A172 (cell line): ENCODE measurements around the gene CCR2. TPM values are rescaled to one million over a fixed set of nuclear protein-coding genes. Genes with fewer than 3 reads are reported as not detected.
A peak's percentile ranks its signal among the peaks of the same experiment; 100 is the strongest.
"Not testable (repeated sequence)": the region's sequence is repeated elsewhere in the genome, so short reads cannot be mapped to it uniquely, and the experiment has no call there.

Experiments
- DNase-seq: peaks from one replicate; pipeline ENCODE4 v3.0.0-alpha.2; 2015; ENCODE audit warnings: low spot score
- total RNA-seq: library from RNA; depleted of rRNA; stranded (reverse); fragments of >200 nt; shearing (Covaris generic); gene quantifications from 2 replicates; pipeline ENCODE4 v1.2.3, GENCODE V29; 2014; rRNA removed

Gene CCR2
- not detected in 2 replicates for total RNA-seq

DNA sequence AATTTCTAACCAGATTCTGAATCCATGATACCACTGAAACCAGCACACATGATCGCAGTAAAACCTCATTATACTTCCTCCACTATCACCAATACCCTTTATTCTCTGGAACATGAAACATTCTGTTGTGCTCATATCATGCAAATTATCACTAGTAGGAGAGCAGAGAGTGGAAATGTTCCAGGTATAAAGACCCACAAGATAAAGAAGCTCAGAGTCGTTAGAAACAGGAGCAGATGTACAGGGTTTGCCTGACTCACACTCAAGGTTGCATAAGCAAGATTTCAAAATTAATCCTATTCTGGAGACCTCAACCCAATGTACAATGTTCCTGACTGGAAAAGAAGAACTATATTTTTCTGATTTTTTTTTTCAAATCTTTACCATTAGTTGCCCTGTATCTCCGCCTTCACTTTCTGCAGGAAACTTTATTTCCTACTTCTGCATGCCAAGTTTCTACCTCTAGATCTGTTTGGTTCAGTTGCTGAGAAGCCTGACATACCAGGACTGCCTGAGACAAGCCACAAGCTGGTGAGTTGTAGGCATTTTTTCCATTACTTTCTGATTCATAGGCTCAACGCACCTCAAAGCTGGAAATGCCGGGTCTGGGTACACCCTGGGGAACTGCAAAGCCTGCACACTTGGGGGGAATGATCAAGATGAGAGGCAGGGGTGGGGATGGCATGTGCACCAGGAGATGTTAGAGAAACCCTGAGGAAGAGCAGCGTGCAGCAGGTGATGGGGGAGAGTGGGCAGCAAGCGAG lies at the start of gene CCR2:
Gene CCR2, plus strand, starts transcription at position 465 of the 764 bp plus-strand sequence. CDS start 3,417 bp downstream, outside the sequence.
- DNase-seq = no peak

- no peak for DNase-seq
Measured at GRCh38 chr3:46304739-46305138, 49.2 kb upstream of the CCR2 start.

GRCh38 chr3:46312991-46313390 lies 40.9 kb upstream of the CCR2 start:
- no peak for DNase-seq

DNA sequence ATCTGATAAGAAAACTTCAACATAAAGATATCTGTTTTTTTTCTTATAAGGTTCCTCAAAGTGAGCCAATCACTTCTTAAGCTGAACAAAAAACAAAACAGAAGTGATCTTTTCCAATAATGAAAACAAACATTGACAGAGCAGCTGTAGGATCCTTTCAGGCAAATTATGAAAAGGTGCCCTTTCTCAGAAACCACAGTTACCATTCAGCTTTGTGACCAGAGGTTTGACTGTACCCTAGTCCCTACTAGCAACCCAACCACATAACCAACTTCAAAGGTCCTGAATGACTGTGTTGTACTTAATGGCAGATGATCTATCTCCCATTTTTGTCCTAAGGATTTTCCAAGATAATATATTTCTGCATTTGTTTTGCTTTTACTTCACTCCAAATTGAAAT lies 39.4 kb upstream of the CCR2 start:
- DNase-seq = no peak

DNA sequence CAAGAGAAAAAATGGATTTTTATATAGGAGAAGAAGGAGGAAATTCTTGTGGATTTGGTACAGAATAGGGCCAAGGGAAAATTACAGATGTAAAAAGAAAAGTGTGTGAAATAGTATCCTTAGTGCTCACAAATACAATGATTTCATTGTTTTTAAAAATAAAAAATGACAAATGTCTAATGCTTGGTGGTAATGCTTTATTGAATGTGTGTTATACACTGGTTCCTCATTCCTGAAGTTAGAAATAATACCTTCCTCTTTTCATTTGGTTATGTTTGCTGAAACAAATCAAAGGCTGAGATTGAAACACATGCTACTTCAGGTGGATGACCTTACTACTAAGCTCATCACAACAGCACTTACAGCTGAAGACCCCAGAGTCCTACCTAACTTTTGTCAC lies 37.7 kb upstream of the CCR2 start:
- DNase-seq = no peak

- DNase-seq = no peak
Measured at GRCh38 chr3:46318207-46318927, 35.5 kb upstream of the CCR2 start.

- DNase-seq = no peak
Measured at GRCh38 chr3:46321461-46322104, 32.3 kb upstream of the CCR2 start.

- DNase-seq = no peak
Measured at GRCh38 chr3:46324036-46324435, 29.9 kb upstream of the CCR2 start.

- DNase-seq = no peak
Measured at GRCh38 chr3:46325645-46326300, 28.1 kb upstream of the CCR2 start.

GRCh38 chr3:46330676-46331075 lies 23.2 kb upstream of the CCR2 start:
- not testable (repeated sequence) for DNase-seq

- peak; percentile 45 for DNase-seq
Measured at GRCh38 chr3:46334741-46335478, 19.0 kb upstream of the CCR2 start.

- no peak for DNase-seq
Measured at GRCh38 chr3:46335541-46335940, 18.4 kb upstream of the CCR2 start.

- no peak for DNase-seq
Measured at GRCh38 chr3:46337911-46338310, 16.0 kb upstream of the CCR2 start.

GRCh38 chr3:46338840-46339239 lies 15.1 kb upstream of the CCR2 start:
- no peak for DNase-seq

DNA sequence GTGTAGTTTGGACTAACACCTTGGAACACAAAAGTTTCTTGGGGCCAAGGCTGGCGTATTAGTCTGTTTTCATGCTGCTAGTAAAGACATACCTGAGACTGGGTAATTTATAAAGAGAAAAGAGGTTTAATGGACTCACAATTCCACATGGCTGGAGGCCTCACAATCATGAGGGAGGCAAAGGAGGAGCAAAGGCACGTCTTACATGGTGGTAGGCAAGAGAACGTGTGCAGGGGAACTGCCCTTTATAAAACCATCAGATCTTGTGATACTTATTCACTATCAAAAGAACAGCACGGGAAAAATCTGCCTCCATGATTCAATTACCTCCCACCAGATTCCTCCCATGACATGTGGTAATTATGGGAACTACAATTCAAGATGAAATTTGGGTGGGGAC lies 9.4 kb upstream of the CCR2 start:
- no peak for DNase-seq

DNA sequence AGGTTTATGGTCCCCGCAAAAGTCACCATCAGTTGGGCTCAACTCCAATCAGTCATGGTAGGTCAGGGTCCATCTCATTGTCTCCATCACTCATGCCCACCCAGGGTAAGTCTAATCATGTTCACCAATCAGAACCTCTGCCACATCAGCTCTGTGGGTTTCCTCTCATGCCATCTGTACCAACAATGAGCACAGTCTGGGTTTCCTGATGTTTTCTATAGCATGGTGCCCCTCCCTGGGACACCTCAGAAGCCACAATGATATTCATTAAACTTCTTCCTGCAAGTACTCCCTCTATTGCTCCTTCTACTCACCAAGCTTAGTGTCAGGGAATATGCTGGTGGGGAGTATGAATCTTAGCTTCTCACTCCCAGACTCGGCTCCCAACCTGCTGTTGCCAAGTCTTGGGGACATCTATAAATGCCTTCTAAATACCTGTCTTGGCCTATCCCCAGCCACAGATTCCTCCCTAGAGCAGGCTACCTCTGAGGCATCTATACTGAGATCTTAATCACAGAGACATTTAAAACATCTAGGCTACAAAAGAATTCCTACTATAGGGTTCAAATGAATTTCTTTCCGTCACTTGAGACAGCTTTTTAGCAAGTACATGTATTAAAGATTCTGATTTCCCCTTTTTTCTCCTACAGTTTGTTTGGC lies 5.0 kb upstream of the CCR2 start:
- DNase-seq = no peak

GRCh38 chr3:46349484-46350261 lies 4.2 kb upstream of the CCR2 start:
- no peak for DNase-seq

GRCh38 chr3:46350262-46350565 lies 3.7 kb upstream of the CCR2 start:
- no peak for DNase-seq

- no peak for DNase-seq
Measured at GRCh38 chr3:46351646-46352045, 2.3 kb upstream of the CCR2 start.

- no peak for DNase-seq
Measured at GRCh38 chr3:46353090-46353489, 821 bp upstream of the CCR2 start.
